ENCODE results near the gene AGER. TPM values are rescaled to one million over a fixed set of nuclear protein-coding genes. Genes with fewer than 3 reads are reported as not detected.

AGER gene
- total RNA-seq, 6 experiments from 2014 or later, result 0.81 to 3.4 (median 1.8) TPM

DNA sequence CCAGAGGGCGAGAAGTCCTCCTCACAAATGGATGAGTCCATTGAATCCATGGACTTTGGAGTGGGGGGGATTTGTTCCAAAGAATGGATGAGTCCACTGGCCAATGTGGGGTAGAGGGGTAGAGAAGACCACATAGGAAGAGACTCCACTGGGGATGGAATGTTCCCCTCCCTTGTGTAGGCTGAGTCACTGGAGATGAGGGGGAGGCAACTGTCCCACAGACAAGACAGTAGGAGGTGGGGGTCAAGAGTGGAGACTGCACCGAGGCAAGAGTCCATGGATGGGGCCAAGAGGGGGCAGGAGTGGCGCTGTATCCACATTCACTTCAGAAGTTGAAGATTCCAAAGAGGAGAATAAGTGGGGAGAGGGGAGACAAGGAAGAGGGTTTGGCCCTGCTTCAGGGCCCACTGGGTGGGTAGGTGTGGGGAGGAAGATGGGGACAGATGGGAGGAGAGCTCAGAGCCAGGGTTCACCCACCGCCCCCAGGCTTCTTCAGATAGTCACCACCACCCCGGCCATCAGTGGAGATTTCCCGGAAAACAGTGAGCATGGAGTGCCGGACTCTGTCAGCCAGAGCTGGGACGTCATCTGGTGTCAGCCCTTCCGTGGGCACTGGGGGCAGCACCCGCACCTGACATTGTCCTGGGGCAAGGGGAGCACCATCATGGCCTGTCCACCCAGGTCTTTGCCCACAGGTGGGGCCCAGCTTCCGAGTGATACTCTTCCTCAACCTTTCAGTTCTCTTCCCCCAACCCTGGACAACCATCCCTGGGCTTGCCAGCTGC, 15.1 kb downstream of the AGER start:
- ATAC-seq, result peak in 1 of 4 donors; percentile 19
- intact Hi-C loops (cut with DNase I), result no loop called here
- Histone ChIP-seq H3K4me1 (no peaks in the 10 kb centered on the region), H3K4me3 (no peak overlapping the region), H3K9me3 (no peaks in the 10 kb centered on the region), H3K27me3 (no peaks in the 10 kb centered on the region), H3K27ac (no peak overlapping the region), H3K36me3 (peaks cover 0 to 25% (median 10%) of the 10 kb centered on the region in 4 donors)
- TF ChIP-seq, protein P1, sequence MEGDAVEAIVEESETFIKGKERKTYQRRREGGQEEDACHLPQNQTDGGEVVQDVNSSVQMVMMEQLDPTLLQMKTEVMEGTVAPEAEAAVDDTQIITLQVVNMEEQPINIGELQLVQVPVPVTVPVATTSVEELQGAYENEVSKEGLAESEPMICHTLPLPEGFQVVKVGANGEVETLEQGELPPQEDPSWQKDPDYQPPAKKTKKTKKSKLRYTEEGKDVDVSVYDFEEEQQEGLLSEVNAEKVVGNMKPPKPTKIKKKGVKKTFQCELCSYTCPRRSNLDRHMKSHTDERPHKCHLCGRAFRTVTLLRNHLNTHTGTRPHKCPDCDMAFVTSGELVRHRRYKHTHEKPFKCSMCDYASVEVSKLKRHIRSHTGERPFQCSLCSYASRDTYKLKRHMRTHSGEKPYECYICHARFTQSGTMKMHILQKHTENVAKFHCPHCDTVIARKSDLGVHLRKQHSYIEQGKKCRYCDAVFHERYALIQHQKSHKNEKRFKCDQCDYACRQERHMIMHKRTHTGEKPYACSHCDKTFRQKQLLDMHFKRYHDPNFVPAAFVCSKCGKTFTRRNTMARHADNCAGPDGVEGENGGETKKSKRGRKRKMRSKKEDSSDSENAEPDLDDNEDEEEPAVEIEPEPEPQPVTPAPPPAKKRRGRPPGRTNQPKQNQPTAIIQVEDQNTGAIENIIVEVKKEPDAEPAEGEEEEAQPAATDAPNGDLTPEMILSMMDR (IDR thresholded peaks at IDR 0.05), result no peak
- TF ChIP-seq POLR2A (IDR thresholded peaks at IDR 0.05), result no peak
- WGBS (ENCODE audit: insufficient coverage, low coverage, low lambda C conversion rate, missing lambda C conversion rate), result 90% methylated on average over 3 of the region's 11 CpGs
- no peak for DNase-seq

DNA sequence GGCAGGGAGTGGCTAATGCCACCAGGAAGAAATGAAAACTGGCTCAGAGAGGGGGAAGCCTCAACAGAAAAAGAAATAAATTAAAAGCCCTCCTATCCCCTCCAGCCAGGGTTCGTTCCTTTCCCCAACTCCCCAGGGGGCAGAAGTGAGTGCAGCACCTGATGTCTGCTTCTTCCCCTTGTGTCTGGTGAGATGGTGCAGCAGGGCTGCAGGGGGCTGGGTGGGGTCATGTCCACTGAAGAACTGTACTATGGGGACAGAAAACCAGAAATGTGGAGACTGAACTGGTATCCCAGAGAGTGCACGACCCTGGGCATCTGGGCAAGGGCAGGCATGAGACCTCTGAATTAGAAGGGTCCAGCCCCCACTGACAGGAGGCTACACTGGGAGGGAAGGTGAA, 15.7 kb downstream of the AGER start:
- TF ChIP-seq POLR2A (IDR thresholded peaks at IDR 0.05), result no peak
- TF ChIP-seq, protein P1 (IDR thresholded peaks at IDR 0.05), result no peak
- Histone ChIP-seq H3K27me3 (no peaks in the 10 kb centered on the region), H3K4me3 (no peak overlapping the region), H3K27ac (no peak overlapping the region), H3K4me1 (no peaks in the 10 kb centered on the region), H3K36me3 (peaks cover 0 to 25% (median 10%) of the 10 kb centered on the region in 4 donors), H3K9me3 (no peaks in the 10 kb centered on the region)
- WGBS (ENCODE audit: insufficient coverage, low coverage, low lambda C conversion rate, missing lambda C conversion rate), result 40% methylated on average over 1 of the region's 2 CpGs
- no peak for ATAC-seq
- DNase-seq, result no peak
- intact Hi-C loops (cut with DNase I), result no loop called here

DNA sequence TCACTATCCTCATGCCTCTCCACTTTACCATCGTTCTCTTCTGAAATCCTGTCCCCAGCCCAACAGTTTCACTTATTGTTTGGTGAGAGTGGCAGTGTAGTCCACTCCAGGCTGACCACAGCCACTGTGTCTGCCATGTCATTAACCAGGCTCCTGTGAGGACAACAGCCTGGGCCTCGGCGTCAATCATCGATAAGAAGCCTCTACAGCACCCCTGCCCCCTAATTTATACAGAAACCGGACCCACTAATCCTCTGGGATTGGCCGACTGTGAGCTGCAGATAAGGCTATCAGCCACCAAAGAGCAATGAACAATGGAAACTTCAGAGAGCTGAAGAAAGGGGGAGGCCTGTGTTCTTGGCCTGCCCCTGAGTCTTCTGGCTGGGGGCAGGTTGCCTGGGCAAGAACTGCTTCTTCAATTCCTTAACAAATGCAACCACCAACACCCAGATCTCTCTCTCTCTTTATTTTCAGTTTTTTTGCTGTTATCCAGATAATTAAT, 16.2 kb downstream of the AGER start:
- Histone ChIP-seq H3K27me3 (no peaks in the 10 kb centered on the region), H3K27ac (no peak overlapping the region), H3K4me3 (no peak overlapping the region), H3K9me3 (no peaks in the 10 kb centered on the region), H3K36me3 (peaks cover 0 to 25% (median 10%) of the 10 kb centered on the region in 4 donors), H3K4me1 (no peaks in the 10 kb centered on the region)
- DNase-seq, result no peak
- TF ChIP-seq, protein P1 (IDR thresholded peaks at IDR 0.05), result no peak
- TF ChIP-seq POLR2A (IDR thresholded peaks at IDR 0.05), result no peak
- intact Hi-C loops (cut with DNase I), result no loop called here
- ATAC-seq, result no peak
- 86% methylated on average over 4 of the region's 6 CpGs for WGBS (ENCODE audit: insufficient coverage, low coverage, low lambda C conversion rate, missing lambda C conversion rate)

DNA sequence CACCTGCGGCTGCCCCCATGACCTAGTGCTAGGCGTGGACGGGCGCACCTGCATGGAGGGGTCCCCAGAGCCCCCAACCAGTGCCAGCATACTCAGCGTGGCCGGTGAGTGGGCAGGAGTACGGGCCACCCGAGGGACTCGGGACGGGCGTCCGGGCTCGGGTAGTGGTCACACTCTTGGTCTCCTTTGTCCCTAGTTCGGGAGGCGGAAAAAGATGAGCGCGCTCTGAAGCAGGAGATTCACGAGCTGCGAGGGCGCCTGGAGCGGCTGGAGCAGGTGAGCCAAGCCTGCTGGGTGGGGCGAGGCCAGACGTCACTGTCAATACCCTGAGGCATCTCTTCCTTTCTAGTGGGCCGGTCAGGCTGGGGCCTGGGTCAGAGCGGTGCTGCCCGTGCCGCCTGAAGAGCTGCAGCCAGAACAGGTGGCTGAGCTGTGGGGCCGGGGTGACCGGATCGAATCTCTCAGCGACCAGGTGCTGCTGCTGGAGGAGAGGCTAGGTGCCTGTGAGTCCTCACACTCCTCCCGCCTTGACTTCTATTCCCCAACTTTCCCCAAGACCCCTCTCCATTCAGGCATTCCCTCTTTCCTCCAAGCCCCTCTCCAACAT, 16.8 kb downstream of the AGER start:
- H3K4me3 ChIP-seq, result no peak overlapping the region
- no peak for DNase-seq
- TF ChIP-seq, protein P1 (IDR thresholded peaks at IDR 0.05), result no peak
- no peak for TF ChIP-seq POLR2A (IDR thresholded peaks at IDR 0.05)
- H3K27ac ChIP-seq, result no peak overlapping the region
- 96% methylated on average over 9 of the region's 32 CpGs for WGBS (ENCODE audit: insufficient coverage, low coverage, low lambda C conversion rate, missing lambda C conversion rate)
- H3K36me3 ChIP-seq, result peaks cover 0 to 25% (median 10%) of the 10 kb centered on the region in 4 donors
- intact Hi-C loops (cut with DNase I), result no loop called here
- H3K9me3 ChIP-seq, result no peaks in the 10 kb centered on the region
- H3K4me1 ChIP-seq, result no peaks in the 10 kb centered on the region
- peak in 1 of 4 donors; percentile 6 for ATAC-seq
- H3K27me3 ChIP-seq, result no peaks in the 10 kb centered on the region
